SK-N-SH (cell line): ENCODE results near the gene INTS6L. TPM values are rescaled to one million over a fixed set of nuclear protein-coding genes. Genes with fewer than 3 reads are reported as not detected.

ENCODE experiments used
- CTCF ChIA-PET: fragments of 300-600, 350-600 bp; formaldehyde crosslinking; extraction: SDS; loops from one replicate; lab custom pipeline; 2021; lab: Yijun Ruan, JAX
- POLR2A ChIA-PET: fragments of 350-600 bp; sonication (Branson Sonifier 250); formaldehyde crosslinking; extraction: SDS; loops from one replicate; lab custom pipeline; 2020; ENCODE audit warnings: antibody characterized with exemption, inconsistent platforms; lab: Yijun Ruan, JAX
- DNase-seq: peaks from one replicate; pipeline ENCODE4 v3.0.0; 2012
- H2AFZ ChIP-seq: fragments of 200-600 bp; sonication (generic); 2 replicates; pipeline ENCODE4 v1.8.1; 2016; ENCODE audit warnings: antibody characterized with exemption, mild to moderate bottlenecking, low read depth
- H3F3A ChIP-seq: fragments of 200-600 bp; sonication (generic); replicated peaks from 2 replicates; pipeline ENCODE3; 2016; ENCODE audit warnings: antibody characterized with exemption, mild to moderate bottlenecking; ENCODE audit not compliant: insufficient read depth
- H3K27ac ChIP-seq, 2 experiments: fragments of 200-500 bp in 1 of 2; fragments of 200-600 bp in 1 of 2; sonication (Bioruptor generic) in 1 of 2; sonication (generic), shearing (Covaris generic) in 1 of 2; 2 replicates each; pipeline versions ENCODE4 v1.5.1 to v1.6.1; 2014 to 2016; ENCODE audit warnings: low read depth in 2 of 2, inconsistent platforms in 1 of 2, low read length in 1 of 2, mild to moderate bottlenecking in 1 of 2, mixed read lengths in 1 of 2
- H3K27me3 ChIP-seq: fragments of 200-600 bp; sonication (generic), shearing (Covaris generic); 2 replicates; pipeline ENCODE4 v1.6.1; 2016; ENCODE audit warnings: mixed run types; ENCODE audit not compliant: insufficient read depth
- H3K36me3 ChIP-seq, 2 experiments: fragments of 200-500 bp in 1 of 2; fragments of 200-600 bp in 1 of 2; sonication (Bioruptor generic) in 1 of 2; sonication (generic) in 1 of 2; replicated peaks in 1 of 2; 2 replicates each; pipeline versions ENCODE3 to v1.5.1; 2014 to 2016; ENCODE audit warnings: low read length in 1 of 2, mild to moderate bottlenecking in 1 of 2; ENCODE audit not compliant: insufficient read depth in 2 of 2, control insufficient read depth in 1 of 2
- H3K4me1 ChIP-seq, 2 experiments: fragments of 200-500 bp in 1 of 2; fragments of 200-600 bp in 1 of 2; sonication (Bioruptor generic) in 1 of 2; sonication (generic), shearing (Covaris generic) in 1 of 2; 2 replicates each; pipeline versions ENCODE4 v1.5.1 to v1.6.1; 2014 to 2016; ENCODE audit warnings: low read depth in 1 of 2, low read length in 1 of 2, mixed run types in 1 of 2; ENCODE audit not compliant: insufficient read depth in 2 of 2, control insufficient read depth in 1 of 2
- H3K4me2 ChIP-seq: fragments of 200-600 bp; sonication (generic), shearing (Covaris generic); 2 replicates; pipeline ENCODE4 v1.6.1; 2017; ENCODE audit warnings: mixed run types
- H3K4me3 ChIP-seq, 2 experiments: fragments of 200-500 bp in 1 of 2; fragments of 200-600 bp in 1 of 2; sonication (Bioruptor generic) in 1 of 2; sonication (generic), shearing (Covaris generic) in 1 of 2; 2 replicates each; pipeline versions ENCODE4 v1.5.1 to v1.8.1; 2014 to 2016; ENCODE audit warnings: low read depth in 2 of 2, inconsistent platforms in 1 of 2, low read length in 1 of 2, mild to moderate bottlenecking in 1 of 2, mixed read lengths in 1 of 2, moderate library complexity in 1 of 2
- H3K79me2 ChIP-seq: fragments of 200-600 bp; sonication (generic); 2 replicates; pipeline ENCODE4 v1.8.1; 2017; ENCODE audit warnings: mild to moderate bottlenecking; ENCODE audit not compliant: insufficient read depth
- H3K9ac ChIP-seq: fragments of 200-600 bp; sonication (generic); 2 replicates; pipeline ENCODE4 v1.6.1; 2017; ENCODE audit warnings: mixed run types
- H3K9me2 ChIP-seq: fragments of 200-600 bp; sonication (generic); 2 replicates; pipeline ENCODE4 v1.6.1; 2017; ENCODE audit warnings: mixed run types
- H3K9me3 ChIP-seq: fragments of 200-600 bp; sonication (generic); 2 replicates; pipeline ENCODE4 v1.6.1; 2017; ENCODE audit warnings: mixed run types, mild to moderate bottlenecking, moderate library complexity
- H4K20me1 ChIP-seq: fragments of 200-600 bp; sonication (generic); 2 replicates; pipeline ENCODE4 v1.6.1; 2017; ENCODE audit warnings: mild to moderate bottlenecking, mixed run types; ENCODE audit not compliant: insufficient read depth
- CHD2 ChIP-seq: fragments of 150-350 bp; IDR thresholded peaks from 2 replicates; pipeline ENCODE4 v1.6.1; 2018; ENCODE audit warnings: low read length; ENCODE audit not compliant: partially characterized antibody
- EZH2phosphoT487 ChIP-seq: fragments of 200-600 bp; sonication (generic); IDR thresholded peaks from 2 replicates; pipeline ENCODE4 v1.6.1; 2017; ENCODE audit warnings: low read depth, mixed run types, mild to moderate bottlenecking, antibody characterized with exemption, moderate library complexity, borderline replicate concordance
- FOSL2 ChIP-seq: IDR thresholded peaks from 2 replicates; pipeline ENCODE4 v1.4.0; 2012; ENCODE audit warnings: low read depth, mild to moderate bottlenecking, moderate library complexity, borderline replicate concordance
- FOXM1 ChIP-seq: IDR thresholded peaks from 2 replicates; pipeline ENCODE4 v1.4.0; 2012; ENCODE audit warnings: low read depth, mild to moderate bottlenecking
- GATA2 ChIP-seq: sonication (generic); formaldehyde crosslinking; IDR thresholded peaks from 2 replicates; pipeline ENCODE4 v1.5.0; 2020; ENCODE audit warnings: mild to moderate bottlenecking, missing genetic modification reagents
- MEF2A ChIP-seq: IDR thresholded peaks from 2 replicates; pipeline ENCODE4 v1.4.0; 2012; ENCODE audit warnings: low read depth, borderline replicate concordance
- NFIC ChIP-seq: IDR thresholded peaks from 2 replicates; pipeline ENCODE4 v1.4.0; 2012; ENCODE audit warnings: borderline replicate concordance
- POLR2AphosphoS5 ChIP-seq: IDR thresholded peaks from 2 replicates; pipeline ENCODE4 v1.6.1; 2012; ENCODE audit warnings: low read depth, low read length
- RAD21 ChIP-seq: IDR thresholded peaks from 2 replicates; pipeline ENCODE4 v1.6.1; 2012; ENCODE audit warnings: mild to moderate bottlenecking, low read length
- RFX5 ChIP-seq: IDR thresholded peaks from 2 replicates; pipeline ENCODE4 v1.6.1; 2012; ENCODE audit warnings: mild to moderate bottlenecking, improper control_type of control experiment, low read length
- RXRA ChIP-seq: IDR thresholded peaks from 2 replicates; pipeline ENCODE4 v1.4.0; 2012; ENCODE audit warnings: low read depth, mild to moderate bottlenecking, borderline replicate concordance
- SIN3A ChIP-seq: IDR thresholded peaks from 2 replicates; pipeline ENCODE4 v1.6.1; 2012; ENCODE audit warnings: low read depth, mild to moderate bottlenecking, low read length, moderate library complexity, borderline replicate concordance
- SMC3 ChIP-seq: IDR thresholded peaks from 2 replicates; pipeline ENCODE4 v1.6.1; 2012; ENCODE audit warnings: low read depth, low read length, improper control_type of control experiment
- TAF1 ChIP-seq: IDR thresholded peaks from 2 replicates; pipeline ENCODE4 v1.6.1; 2012; ENCODE audit warnings: low read depth, mild to moderate bottlenecking, low read length, moderate library complexity, borderline replicate concordance
- TCF12 ChIP-seq: IDR thresholded peaks from 2 replicates; pipeline ENCODE4 v1.4.0; 2012
- TEAD4 ChIP-seq: IDR thresholded peaks from 2 replicates; pipeline ENCODE4 v1.4.0; 2012; ENCODE audit warnings: mild to moderate bottlenecking, borderline replicate concordance; ENCODE audit not compliant: insufficient read depth
- WGBS: methylation state at CpG from one replicate; pipeline ENCODE4 v1.1.6; 2017; ENCODE audit warnings: low lambda C conversion rate; 5-methylcytosine and 5-hydroxymethylcytosine counted together
- polyA plus RNA-seq, 3 experiments: library from polyadenylated mRNA; depleted of rRNA; stranded (reverse); fragments of >200 nt; gene quantifications; 2 replicates each; pipeline ENCODE4 v1.2.3, GENCODE V29; 2012
- TF ChIP-seq, protein P1 (sequence below): IDR thresholded peaks from 2 replicates; pipeline ENCODE4 v1.4.0; 2012; ENCODE audit warnings: low read depth
- TF ChIP-seq, protein P2 (sequence below): IDR thresholded peaks from 2 replicates; pipeline ENCODE4; 2012
- TF ChIP-seq, protein P3 (sequence below): fragments of 200-600 bp; sonication (generic); IDR thresholded peaks from 2 replicates; pipeline ENCODE4 v1.6.1; 2017; ENCODE audit warnings: antibody characterized with exemption, mild to moderate bottlenecking, moderate library complexity

The INTS6L gene
- polyA plus RNA-seq, 1 of the 3 experiments (the other 2 are of a cell fraction), result 2.0 TPM

DNA sequence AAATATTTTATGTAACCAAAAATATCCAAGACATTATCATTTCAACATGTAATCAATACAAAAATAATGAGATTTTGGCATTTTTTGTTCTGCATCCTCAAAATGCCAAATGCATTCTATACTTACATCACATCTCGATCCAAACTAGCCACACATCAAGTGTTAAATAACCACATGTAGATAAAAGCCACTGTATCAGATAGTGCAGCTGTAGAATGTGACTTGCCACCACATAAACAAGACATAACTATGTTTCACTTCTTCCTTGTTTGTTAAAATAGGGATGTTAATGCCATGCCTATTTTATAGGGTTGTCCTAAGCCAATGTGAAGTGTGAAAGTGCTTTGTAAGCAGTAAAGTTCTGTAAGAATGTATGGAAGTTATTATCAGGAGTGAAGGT lies 20.9 kb downstream of the INTS6L start:
- H3K4me2 ChIP-seq, result no peak overlapping the region
- no peak overlapping the region for H3K4me3 ChIP-seq
- H2AFZ ChIP-seq, result no peak overlapping the region
- TF ChIP-seq RFX5 (no peak), FOSL2 (no peak), MEF2A (no peak), SMC3 (no peak), TAF1 (no peak), RXRA (no peak), GATA2 (no peak), FOXM1 (no peak), SIN3A (no peak), TCF12 (no peak), POLR2AphosphoS5 (no peak), CHD2 (no peak), EZH2phosphoT487 (no peak), RAD21 (no peak), TEAD4 (no peak), NFIC (no peak)
- TF ChIP-seq, protein P1, sequence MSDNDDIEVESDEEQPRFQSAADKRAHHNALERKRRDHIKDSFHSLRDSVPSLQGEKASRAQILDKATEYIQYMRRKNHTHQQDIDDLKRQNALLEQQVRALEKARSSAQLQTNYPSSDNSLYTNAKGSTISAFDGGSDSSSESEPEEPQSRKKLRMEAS, result no peak
- TF ChIP-seq, protein P2, sequence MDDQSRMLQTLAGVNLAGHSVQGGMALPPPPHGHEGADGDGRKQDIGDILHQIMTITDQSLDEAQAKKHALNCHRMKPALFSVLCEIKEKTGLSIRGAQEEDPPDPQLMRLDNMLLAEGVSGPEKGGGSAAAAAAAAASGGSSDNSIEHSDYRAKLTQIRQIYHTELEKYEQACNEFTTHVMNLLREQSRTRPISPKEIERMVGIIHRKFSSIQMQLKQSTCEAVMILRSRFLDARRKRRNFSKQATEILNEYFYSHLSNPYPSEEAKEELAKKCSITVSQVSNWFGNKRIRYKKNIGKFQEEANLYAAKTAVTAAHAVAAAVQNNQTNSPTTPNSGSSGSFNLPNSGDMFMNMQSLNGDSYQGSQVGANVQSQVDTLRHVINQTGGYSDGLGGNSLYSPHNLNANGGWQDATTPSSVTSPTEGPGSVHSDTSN, result no peak
- TF ChIP-seq, protein P3, sequence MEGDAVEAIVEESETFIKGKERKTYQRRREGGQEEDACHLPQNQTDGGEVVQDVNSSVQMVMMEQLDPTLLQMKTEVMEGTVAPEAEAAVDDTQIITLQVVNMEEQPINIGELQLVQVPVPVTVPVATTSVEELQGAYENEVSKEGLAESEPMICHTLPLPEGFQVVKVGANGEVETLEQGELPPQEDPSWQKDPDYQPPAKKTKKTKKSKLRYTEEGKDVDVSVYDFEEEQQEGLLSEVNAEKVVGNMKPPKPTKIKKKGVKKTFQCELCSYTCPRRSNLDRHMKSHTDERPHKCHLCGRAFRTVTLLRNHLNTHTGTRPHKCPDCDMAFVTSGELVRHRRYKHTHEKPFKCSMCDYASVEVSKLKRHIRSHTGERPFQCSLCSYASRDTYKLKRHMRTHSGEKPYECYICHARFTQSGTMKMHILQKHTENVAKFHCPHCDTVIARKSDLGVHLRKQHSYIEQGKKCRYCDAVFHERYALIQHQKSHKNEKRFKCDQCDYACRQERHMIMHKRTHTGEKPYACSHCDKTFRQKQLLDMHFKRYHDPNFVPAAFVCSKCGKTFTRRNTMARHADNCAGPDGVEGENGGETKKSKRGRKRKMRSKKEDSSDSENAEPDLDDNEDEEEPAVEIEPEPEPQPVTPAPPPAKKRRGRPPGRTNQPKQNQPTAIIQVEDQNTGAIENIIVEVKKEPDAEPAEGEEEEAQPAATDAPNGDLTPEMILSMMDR, result no peak
- no peak overlapping the region for H3K27ac ChIP-seq
- DNase-seq, result no peak
- WGBS, result 38% methylated on average over 1 of the region's 1 CpG
- no peaks in the 10 kb centered on the region for H3K9me2 ChIP-seq
- no peaks in the 10 kb centered on the region for H3K27me3 ChIP-seq
- CTCF ChIA-PET, result no interaction called here
- no peaks in the 10 kb centered on the region for H3K36me3 ChIP-seq
- H4K20me1 ChIP-seq, result no peaks in the 10 kb centered on the region
- no peak overlapping the region for H3K9ac ChIP-seq
- no peaks in the 10 kb centered on the region for H3K4me1 ChIP-seq
- H3F3A ChIP-seq, result no peaks in the 10 kb centered on the region
- POLR2A ChIA-PET, result no interaction called here
- H3K9me3 ChIP-seq, result no peaks in the 10 kb centered on the region
- H3K79me2 ChIP-seq, result no peaks in the 10 kb centered on the region
